C4-2B (cell line): ENCODE measurements around the gene PROM1.

Experiments
- CTCF ChIP-seq: fragments of 450-650 bp; conservative IDR thresholded peaks from 2 replicates; pipeline ENCODE4 v1.5.1; 2017; ENCODE audit warnings: mild to moderate bottlenecking
- ZFX ChIP-seq: fragments of 450-650 bp; IDR thresholded peaks from 2 replicates; pipeline ENCODE4 v1.6.1; 2017

DNA sequence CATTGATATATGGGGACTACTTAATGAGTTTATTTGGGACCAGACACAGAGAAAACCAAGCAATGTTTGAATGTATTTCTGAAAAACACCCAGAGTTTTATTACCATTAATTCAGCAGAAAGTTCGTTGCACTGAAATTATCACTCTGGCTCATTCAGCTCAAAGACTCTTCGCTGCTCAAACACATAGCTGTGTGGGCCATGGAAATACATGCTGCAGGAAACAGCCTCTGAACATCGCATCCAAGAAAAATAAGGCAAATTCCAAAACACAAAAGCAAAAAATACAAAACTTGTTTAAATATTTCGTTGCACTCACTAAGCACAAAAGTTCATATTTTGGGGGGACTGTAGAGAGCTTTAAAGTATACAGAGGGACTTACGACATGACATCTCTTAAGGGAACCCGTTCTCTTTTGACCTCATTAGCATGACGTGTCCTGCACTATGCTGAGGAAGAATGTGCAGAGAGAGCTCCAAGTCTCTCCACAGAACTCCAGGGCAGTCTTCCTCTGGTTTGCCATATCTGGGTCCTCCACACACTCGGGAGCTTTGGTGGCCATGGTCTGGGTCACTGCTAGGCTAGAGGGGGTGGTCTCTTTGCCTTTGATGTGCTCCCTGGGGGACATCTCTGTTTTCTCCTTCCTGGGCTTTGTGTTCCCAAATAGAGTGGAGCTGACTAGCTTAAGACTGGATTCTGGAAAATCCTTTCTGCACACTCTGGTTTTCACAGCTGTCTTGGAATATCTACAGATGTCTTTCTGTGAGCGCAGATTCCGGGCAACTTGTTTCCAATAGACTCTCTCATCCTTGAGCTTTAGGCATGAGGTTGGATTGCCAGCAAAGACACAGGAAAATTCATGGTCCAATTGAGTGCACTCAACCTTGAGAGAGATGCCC lies 148.1 kb downstream of the PROM1 start:
- TF ChIP-seq CTCF: no peak
- no peak for TF ChIP-seq ZFX
